Retinal pigment epithelial cell (primary cell): ENCODE data around the gene TBL1X.

ENCODE experiments used
- DNase-seq: peaks from one replicate; pipeline ENCODE4 v3.0.0-alpha.2; 2010; ENCODE audit warnings: low read depth
- H3K4me3 ChIP-seq: 2 replicates; pipeline ENCODE4 v1.5.1; 2011; ENCODE audit warnings: mild to moderate bottlenecking, low read length, control low read depth, moderate library complexity
- TF ChIP-seq, protein P1 (sequence below): conservative IDR thresholded peaks from 2 replicates; pipeline ENCODE4 v1.5.1; 2011; ENCODE audit warnings: low read depth, low read length, control low read depth, inconsistent platforms

Gene TBL1X

DNA sequence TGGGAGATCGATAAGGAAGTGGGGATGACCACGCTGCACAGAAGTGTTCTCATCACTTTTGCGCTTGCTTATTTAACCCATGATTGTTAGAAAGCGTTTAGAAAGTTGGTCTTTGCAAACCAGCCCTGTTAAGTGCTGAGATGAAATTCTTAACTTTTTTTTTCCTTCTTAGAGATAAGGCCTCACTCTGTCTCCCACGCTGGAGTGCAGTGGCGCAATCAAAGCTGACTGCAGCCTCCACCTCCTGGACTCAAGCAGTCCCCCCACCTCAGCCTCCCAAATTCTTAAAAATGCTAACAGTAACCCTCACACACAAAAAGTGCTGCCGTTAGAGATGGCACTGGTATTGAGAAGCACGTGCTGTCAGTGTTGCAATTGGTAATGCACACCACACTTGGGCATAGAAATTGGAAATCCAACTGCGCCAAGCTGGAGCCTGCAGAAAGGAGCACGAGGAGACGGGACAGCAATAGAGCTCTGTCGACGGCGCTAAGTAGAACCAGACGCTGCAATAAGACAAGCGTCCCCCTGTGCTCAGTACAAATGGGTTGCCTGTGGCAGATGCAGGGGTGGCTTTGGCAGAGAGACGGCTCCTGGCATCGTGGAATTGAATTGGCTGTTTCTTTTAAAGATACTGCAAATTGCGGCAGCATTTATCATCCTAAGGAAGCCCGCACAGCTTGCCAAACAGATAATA lies 113.4 kb downstream of the TBL1X start:
- no peak overlapping the region for H3K4me3 ChIP-seq
- no peak for DNase-seq
- TF ChIP-seq, protein P1, sequence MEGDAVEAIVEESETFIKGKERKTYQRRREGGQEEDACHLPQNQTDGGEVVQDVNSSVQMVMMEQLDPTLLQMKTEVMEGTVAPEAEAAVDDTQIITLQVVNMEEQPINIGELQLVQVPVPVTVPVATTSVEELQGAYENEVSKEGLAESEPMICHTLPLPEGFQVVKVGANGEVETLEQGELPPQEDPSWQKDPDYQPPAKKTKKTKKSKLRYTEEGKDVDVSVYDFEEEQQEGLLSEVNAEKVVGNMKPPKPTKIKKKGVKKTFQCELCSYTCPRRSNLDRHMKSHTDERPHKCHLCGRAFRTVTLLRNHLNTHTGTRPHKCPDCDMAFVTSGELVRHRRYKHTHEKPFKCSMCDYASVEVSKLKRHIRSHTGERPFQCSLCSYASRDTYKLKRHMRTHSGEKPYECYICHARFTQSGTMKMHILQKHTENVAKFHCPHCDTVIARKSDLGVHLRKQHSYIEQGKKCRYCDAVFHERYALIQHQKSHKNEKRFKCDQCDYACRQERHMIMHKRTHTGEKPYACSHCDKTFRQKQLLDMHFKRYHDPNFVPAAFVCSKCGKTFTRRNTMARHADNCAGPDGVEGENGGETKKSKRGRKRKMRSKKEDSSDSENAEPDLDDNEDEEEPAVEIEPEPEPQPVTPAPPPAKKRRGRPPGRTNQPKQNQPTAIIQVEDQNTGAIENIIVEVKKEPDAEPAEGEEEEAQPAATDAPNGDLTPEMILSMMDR = no peak

DNA sequence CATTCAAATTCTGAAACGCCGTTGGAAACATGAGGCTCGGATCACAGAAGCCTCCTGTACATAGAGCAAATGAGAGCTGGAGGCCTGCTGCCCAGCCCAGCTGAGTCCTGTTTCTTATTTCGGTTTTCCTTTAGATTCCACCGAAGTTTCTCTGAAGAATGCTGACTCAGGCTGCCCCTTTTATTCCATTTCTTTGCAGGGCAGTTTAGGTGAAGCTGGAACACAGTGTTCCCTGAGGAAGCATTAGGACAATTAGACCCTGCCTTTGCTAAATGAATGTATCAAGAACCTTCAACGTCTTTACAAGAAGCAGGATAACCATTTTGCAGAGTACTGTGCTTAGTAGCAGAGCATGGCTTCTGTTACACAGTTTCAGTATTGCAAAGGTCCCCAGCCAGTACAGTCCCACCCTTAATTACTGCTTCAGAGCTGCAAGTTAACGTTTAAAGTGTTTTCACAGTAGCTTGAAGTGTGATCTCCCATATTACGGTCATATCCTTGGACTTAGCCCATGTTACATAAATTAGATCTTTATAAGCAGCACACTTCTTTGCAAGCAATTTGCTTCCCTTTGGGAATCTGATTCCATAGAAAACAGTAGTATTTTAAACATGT lies 117.0 kb downstream of the TBL1X start:
- H3K4me3 ChIP-seq = no peak overlapping the region
- no peak for DNase-seq
- TF ChIP-seq, protein P1 = no peak

- no peak for DNase-seq
- TF ChIP-seq, protein P1 = no peak
- H3K4me3 ChIP-seq = no peak overlapping the region
Observed at GRCh38 chrX:9582956-9583355, 118.1 kb downstream of the TBL1X start.

DNA sequence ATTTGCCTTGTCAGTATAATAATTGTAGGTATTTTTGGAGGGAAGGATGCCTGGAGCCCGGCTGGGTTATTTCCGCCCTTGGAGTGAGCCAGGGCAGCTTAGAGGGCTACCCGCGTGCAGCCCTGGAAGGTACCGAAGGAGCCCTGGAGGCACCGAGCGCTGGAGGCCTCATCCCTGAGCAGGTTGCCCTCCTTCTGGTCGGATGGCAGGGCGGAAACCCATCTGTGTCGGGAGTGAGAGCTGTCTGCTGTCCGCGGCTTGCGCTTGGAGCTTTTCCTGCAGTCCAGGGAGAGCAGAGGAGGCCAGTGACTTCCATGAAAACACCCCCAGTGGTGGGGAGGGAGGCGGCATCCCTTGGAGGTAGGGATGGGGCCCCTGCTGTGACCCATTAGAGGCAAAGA lies 122.1 kb downstream of the TBL1X start:
- no peak overlapping the region for H3K4me3 ChIP-seq
- no peak for DNase-seq
- TF ChIP-seq, protein P1 = no peak

GRCh38 chrX:9587642-9588041 lies 122.8 kb downstream of the TBL1X start:
- H3K4me3 ChIP-seq = no peak overlapping the region
- TF ChIP-seq, protein P1 = no peak
- no peak for DNase-seq

DNA sequence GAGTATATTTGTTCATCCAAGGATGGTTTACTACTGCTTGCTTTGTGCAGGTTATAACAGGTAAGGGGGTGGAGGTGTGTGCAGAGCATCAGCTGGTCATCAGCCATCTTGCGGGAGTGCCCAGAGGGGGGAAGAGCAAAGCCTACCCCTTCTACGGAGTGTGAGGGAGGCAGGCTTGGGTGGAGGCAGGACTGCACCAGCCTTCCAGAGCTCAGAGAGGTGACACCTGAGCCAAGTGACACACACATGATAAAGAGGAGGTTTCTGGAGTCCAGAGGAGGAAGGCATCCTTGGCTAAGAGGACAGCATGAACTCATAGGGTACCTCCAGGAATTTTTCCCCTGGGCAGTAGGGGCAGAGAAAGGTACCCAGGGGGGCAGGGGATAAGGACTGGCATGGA lies 126.6 kb downstream of the TBL1X start:
- TF ChIP-seq, protein P1 = no peak
- H3K4me3 ChIP-seq = no peak overlapping the region
- no peak for DNase-seq

- TF ChIP-seq, protein P1 = no peak
- DNase-seq = no peak
- H3K4me3 ChIP-seq = no peak overlapping the region
Observed at GRCh38 chrX:9593756-9594155, 128.9 kb downstream of the TBL1X start.
